Ectodermal cell (in vitro differentiated cells): ENCODE data around the gene ZNF648.
"Not testable (repeated sequence)": the region's sequence is repeated elsewhere in the genome, so short reads cannot be mapped to it uniquely, and the experiment has no call there.

Source experiments
- H3K27ac ChIP-seq: 2 replicates; pipeline ENCODE4 v1.7.0; 2013; ENCODE audit warnings: mild to moderate bottlenecking, low read depth, low read length; ENCODE audit not compliant: insufficient read depth, poor library complexity, severe bottlenecking
- H3K27me3 ChIP-seq: 2 replicates; pipeline ENCODE4 v1.7.0; 2013; ENCODE audit warnings: mild to moderate bottlenecking, low read length; ENCODE audit not compliant: insufficient read depth, control insufficient read depth, poor library complexity, severe bottlenecking
- H3K36me3 ChIP-seq: one replicate; pipeline ENCODE4 v1.7.0; 2013; ENCODE audit warnings: low read length; ENCODE audit not compliant: control insufficient read depth, insufficient read depth
- H3K4me1 ChIP-seq: one replicate; pipeline ENCODE4 v1.7.0; 2013; ENCODE audit warnings: low read length; ENCODE audit not compliant: control insufficient read depth, insufficient read depth
- H3K4me3 ChIP-seq: 2 replicates; pipeline ENCODE4 v1.7.0; 2013; ENCODE audit warnings: low read depth, low read length, control low read depth; ENCODE audit not compliant: insufficient read depth
- H3K9me3 ChIP-seq: 2 replicates; pipeline ENCODE4 v1.7.0; 2013; ENCODE audit warnings: mild to moderate bottlenecking, low read length, moderate library complexity; ENCODE audit not compliant: control insufficient read depth
- WGBS, 2 experiments: methylation state at CpG; one replicate each; pipeline ENCODE4 v1.1.7; 2013; ENCODE audit warnings: missing lambda C conversion rate in 2 of 2; 5-methylcytosine and 5-hydroxymethylcytosine counted together

The ZNF648 gene

DNA sequence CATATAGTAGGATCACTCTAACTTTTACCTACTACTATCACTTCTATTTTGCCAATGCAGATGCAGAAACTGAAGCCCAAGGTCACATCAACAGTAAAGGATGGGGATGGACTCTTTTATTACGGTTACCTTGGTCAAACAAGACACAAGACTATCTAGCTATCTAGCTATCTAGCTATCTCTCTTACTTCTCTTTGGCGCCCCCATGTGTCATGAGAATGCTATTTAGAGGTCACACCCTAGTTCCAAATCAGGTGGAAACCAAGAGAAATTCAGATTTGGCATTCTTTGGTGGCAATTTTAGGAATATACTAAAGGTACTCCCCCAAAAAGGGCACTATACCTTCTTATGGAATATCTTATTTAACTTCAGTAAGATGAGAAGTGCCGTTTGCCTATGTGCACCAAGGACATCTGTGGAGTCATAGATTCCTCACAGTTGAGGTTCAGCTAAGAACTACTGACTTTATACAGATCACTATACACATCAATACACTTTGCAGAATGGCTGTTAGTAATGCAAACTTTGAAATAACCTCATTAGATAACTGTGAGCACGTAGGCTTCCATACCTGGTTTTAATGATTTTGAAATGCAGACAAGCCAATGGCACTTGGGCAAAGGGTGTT lies 6.7 kb downstream of the ZNF648 start:
- WGBS, 2 experiments: 60 to 62% methylated on average over 4 of the region's 4 CpGs
- Histone ChIP-seq H3K9me3 (no peaks in the 10 kb centered on the region), H3K36me3 (no peaks in the 10 kb centered on the region), H3K27me3 (no peaks in the 10 kb centered on the region), H3K4me1 (no peaks in the 10 kb centered on the region), H3K4me3 (no peak overlapping the region), H3K27ac (no peak overlapping the region)

- H3K4me3 ChIP-seq: no peak overlapping the region
- WGBS, 2 experiments: 92 to 96% methylated on average over 2 of the region's 2 CpGs
- no peaks in the 10 kb centered on the region for H3K4me1 ChIP-seq
- H3K36me3 ChIP-seq: no peaks in the 10 kb centered on the region
- H3K27ac ChIP-seq: no peak overlapping the region
- no peaks in the 10 kb centered on the region for H3K9me3 ChIP-seq
- no peaks in the 10 kb centered on the region for H3K27me3 ChIP-seq
These were observed 9.2 kb downstream of the ZNF648 start for GRCh38 chr1:182052355-182052754.

GRCh38 chr1:182051938-182052337 lies 9.6 kb downstream of the ZNF648 start:
- 100% methylated on average over 1 of the region's 1 CpG for WGBS, 2 experiments
- no peak overlapping the region for H3K27ac ChIP-seq
- no peaks in the 10 kb centered on the region for H3K9me3 ChIP-seq
- no peak overlapping the region for H3K4me3 ChIP-seq
- no peaks in the 10 kb centered on the region for H3K27me3 ChIP-seq
- H3K4me1 ChIP-seq: no peaks in the 10 kb centered on the region
- no peaks in the 10 kb centered on the region for H3K36me3 ChIP-seq

DNA sequence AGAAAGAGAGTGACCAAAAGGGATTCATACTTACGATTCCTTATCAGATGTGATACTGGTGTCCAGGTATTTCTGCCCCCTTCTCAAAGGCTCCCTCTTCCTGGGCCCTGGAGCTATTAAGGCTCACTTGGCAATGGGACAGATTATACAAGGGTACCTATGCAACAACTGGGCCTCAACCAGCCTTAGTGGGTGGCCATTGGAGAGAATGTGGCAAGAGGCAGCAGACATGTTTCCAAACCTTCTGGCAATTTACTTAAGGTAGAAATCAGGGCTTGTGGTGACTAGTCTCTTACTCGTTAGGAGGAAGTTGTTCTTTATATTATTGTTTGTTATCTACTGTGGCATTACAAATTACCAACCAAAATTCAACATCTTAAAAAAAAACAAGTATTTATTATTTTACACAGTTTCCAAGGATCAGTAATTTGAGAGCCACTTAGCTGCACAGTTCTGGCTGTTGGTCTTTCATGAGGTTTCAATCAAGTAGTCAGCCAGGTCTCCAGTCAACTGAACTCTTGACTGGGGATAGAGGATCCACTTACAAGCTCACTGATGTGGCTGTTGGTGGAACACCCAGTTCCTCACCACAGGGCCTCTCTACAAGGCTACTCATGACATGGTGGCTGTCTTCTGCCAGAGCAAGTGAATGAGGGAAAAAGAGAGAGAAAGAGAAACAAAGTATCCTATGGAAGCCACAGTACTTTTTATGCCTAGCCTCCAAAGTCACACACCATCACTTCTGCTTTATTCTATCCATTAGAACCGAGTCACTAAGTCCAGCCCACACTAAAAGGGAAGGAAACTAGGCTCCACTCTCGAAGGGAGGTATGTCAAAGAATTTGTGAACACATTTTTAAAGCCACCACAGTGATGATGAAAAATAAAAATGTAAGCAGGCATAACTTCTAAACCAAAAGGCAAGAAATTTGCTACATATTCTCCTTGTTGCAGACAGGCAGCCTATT lies 10.7 kb downstream of the ZNF648 start:
- 88 to 95% methylated on average over 3 of the region's 4 CpGs for WGBS, 2 experiments
- H3K9me3 ChIP-seq: no peaks in the 10 kb centered on the region
- no peaks in the 10 kb centered on the region for H3K27me3 ChIP-seq
- no peak overlapping the region for H3K4me3 ChIP-seq
- no peaks in the 10 kb centered on the region for H3K4me1 ChIP-seq
- H3K36me3 ChIP-seq: no peaks in the 10 kb centered on the region
- H3K27ac ChIP-seq: no peak overlapping the region

- Histone ChIP-seq H3K4me1 (no peaks in the 10 kb centered on the region), H3K36me3 (no peaks in the 10 kb centered on the region), H3K9me3 (no peaks in the 10 kb centered on the region), H3K27me3 (no peaks in the 10 kb centered on the region), H3K27ac (no peak overlapping the region), H3K4me3 (no peak overlapping the region)
- 92 to 95% methylated on average over 2 of the region's 2 CpGs for WGBS, 2 experiments
These were observed 12.9 kb downstream of the ZNF648 start for GRCh38 chr1:182048562-182048961.

GRCh38 chr1:182046763-182047162 lies 14.7 kb downstream of the ZNF648 start:
- Histone ChIP-seq H3K4me1 (no peaks in the 10 kb centered on the region), H3K9me3 (no peaks in the 10 kb centered on the region), H3K36me3 (no peaks in the 10 kb centered on the region), H3K4me3 (no peak overlapping the region), H3K27me3 (no peaks in the 10 kb centered on the region), H3K27ac (no peak overlapping the region)

DNA sequence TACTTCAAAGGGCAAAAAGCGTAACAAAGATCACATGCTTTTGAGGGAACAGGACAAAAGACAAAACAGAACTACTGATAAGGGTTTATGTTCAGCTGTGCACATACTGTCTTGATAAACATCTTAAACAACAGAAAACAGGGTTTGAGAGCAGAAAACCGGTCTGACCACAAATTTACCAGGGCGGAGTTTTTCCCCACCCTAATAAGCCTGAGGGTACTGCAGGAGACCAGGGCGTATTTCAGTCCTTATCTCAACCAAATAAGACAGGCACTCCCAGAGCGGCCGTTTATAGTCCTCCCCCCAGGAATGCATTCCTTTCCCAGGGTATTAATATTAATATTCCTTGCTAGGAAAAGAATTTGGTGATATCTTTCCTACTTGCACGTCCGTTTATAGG lies 16.0 kb downstream of the ZNF648 start:
- WGBS, 2 experiments: 92 to 96% methylated on average over 6 to 8 of the region's 8 CpGs

GRCh38 chr1:182041615-182042014 lies 19.9 kb downstream of the ZNF648 start:
- Histone ChIP-seq H3K36me3 (no peaks in the 10 kb centered on the region), H3K4me1 (no peaks in the 10 kb centered on the region), H3K27ac (no peak overlapping the region), H3K4me3 (no peak overlapping the region), H3K9me3 (no peaks in the 10 kb centered on the region), H3K27me3 (no peaks in the 10 kb centered on the region)
- WGBS, 2 experiments: 95 to 96% methylated on average over 3 of the region's 3 CpGs

More for the DNA sequence above, 16.0 kb downstream of the ZNF648 start:
- H3K27me3 ChIP-seq, H3K9me3 ChIP-seq, H3K4me3 ChIP-seq, H3K36me3 ChIP-seq, H3K4me1 ChIP-seq, H3K27ac ChIP-seq: not testable (repeated sequence)

- no peaks in the 10 kb centered on the region for H3K27me3 ChIP-seq
- H3K36me3 ChIP-seq: no peaks in the 10 kb centered on the region
- no peaks in the 10 kb centered on the region for H3K9me3 ChIP-seq
- no peaks in the 10 kb centered on the region for H3K4me1 ChIP-seq
- H3K27ac ChIP-seq: no peak overlapping the region
- no peak overlapping the region for H3K4me3 ChIP-seq
- 85 to 91% methylated on average over 1 to 2 of the region's 2 CpGs for WGBS, 2 experiments
These were observed 23.3 kb downstream of the ZNF648 start for GRCh38 chr1:182038220-182038619.

- Histone ChIP-seq H3K36me3 (no peaks in the 10 kb centered on the region), H3K27ac (no peak overlapping the region), H3K4me1 (no peaks in the 10 kb centered on the region), H3K27me3 (no peaks in the 10 kb centered on the region), H3K4me3 (no peak overlapping the region), H3K9me3 (no peaks in the 10 kb centered on the region)
- 91 to 93% methylated on average over 7 of the region's 7 CpGs for WGBS, 2 experiments
These were observed 26.3 kb downstream of the ZNF648 start for GRCh38 chr1:182035097-182035770.
